Mesendoderm (in vitro differentiated cells): Measurements from ENCODE around the gene ARL3.
A peak's percentile ranks its signal among the peaks of the same experiment; 100 is the strongest.

Experiments
- DNase-seq: peaks from one replicate; pipeline ENCODE4 v3.0.0; 2013
- H2AK5ac ChIP-seq: 2 replicates; pipeline ENCODE4 v1.6.1; 2013; ENCODE audit warnings: low read length, inconsistent platforms
- H2BK120ac ChIP-seq: 2 replicates; pipeline ENCODE4 v1.6.1; 2013; ENCODE audit warnings: low read depth, mild to moderate bottlenecking, low read length, moderate library complexity, mixed read lengths
- H2BK15ac ChIP-seq: replicated peaks from 2 replicates; pipeline ENCODE4 v1.6.1; 2013; ENCODE audit warnings: low read depth, mild to moderate bottlenecking, moderate library complexity
- H2BK5ac ChIP-seq: 2 replicates; pipeline ENCODE4 v1.6.1; 2013; ENCODE audit warnings: low read length, inconsistent platforms
- H3K18ac ChIP-seq: 2 replicates; pipeline ENCODE4 v1.6.1; 2013; ENCODE audit warnings: mild to moderate bottlenecking, low read length, mixed read lengths
- H3K23ac ChIP-seq: one replicate; pipeline ENCODE4 v1.6.1; 2013; ENCODE audit warnings: low read length
- H3K27ac ChIP-seq: 2 replicates; pipeline ENCODE4 v1.5.1; 2013; ENCODE audit warnings: low read depth, mild to moderate bottlenecking, inconsistent platforms, low read length, moderate library complexity
- H3K27me3 ChIP-seq: 2 replicates; pipeline ENCODE4 v1.6.1; 2013; ENCODE audit warnings: low read length, control low read depth, mild to moderate bottlenecking, inconsistent platforms; ENCODE audit not compliant: insufficient read depth, poor library complexity
- H3K36me3 ChIP-seq: 2 replicates; pipeline ENCODE4 v1.6.1; 2013; ENCODE audit warnings: low read length, inconsistent platforms; ENCODE audit not compliant: control insufficient read depth, insufficient read depth
- H3K4ac ChIP-seq: one replicate; pipeline ENCODE4 v1.6.1; 2013; ENCODE audit warnings: low read depth, mild to moderate bottlenecking, low read length, moderate library complexity
- H3K4me1 ChIP-seq: 2 replicates; pipeline ENCODE4 v1.6.1; 2013; ENCODE audit warnings: low read depth, low read length, inconsistent platforms; ENCODE audit not compliant: control insufficient read depth
- H3K4me2 ChIP-seq: 2 replicates; pipeline ENCODE4 v1.6.1; 2013; ENCODE audit warnings: low read length
- H3K4me3 ChIP-seq: 2 replicates; pipeline ENCODE4 v1.5.1; 2013; ENCODE audit warnings: mild to moderate bottlenecking, low read length
- H3K56ac ChIP-seq: one replicate; pipeline ENCODE4 v1.6.1; 2013; ENCODE audit warnings: low read length
- H3K79me1 ChIP-seq: 2 replicates; pipeline ENCODE4 v1.6.1; 2013; ENCODE audit warnings: low read length, inconsistent platforms
- H3K79me2 ChIP-seq: 2 replicates; pipeline ENCODE4 v1.6.1; 2013; ENCODE audit warnings: mild to moderate bottlenecking, low read length; ENCODE audit not compliant: control insufficient read depth, insufficient read depth
- H3K9ac ChIP-seq: 2 replicates; pipeline ENCODE4 v1.6.1; 2013; ENCODE audit warnings: low read length, inconsistent platforms
- H4K5ac ChIP-seq: one replicate; pipeline ENCODE4 v1.6.1; 2013; ENCODE audit warnings: low read length
- H4K8ac ChIP-seq: one replicate; pipeline ENCODE4 v1.6.1; 2013; ENCODE audit warnings: low read depth, mild to moderate bottlenecking, control low read depth, low read length, moderate library complexity
- WGBS: extraction: QIAGEN DNeasy Blood & Tissue Kit; methylation state at CpG from one replicate; pipeline ENCODE4 v1.1.7; 2013; ENCODE audit warnings: low lambda C conversion rate, missing lambda C conversion rate; ENCODE audit not compliant: insufficient coverage; ENCODE audit errors: extremely low coverage; 5-methylcytosine and 5-hydroxymethylcytosine counted together

The ARL3 gene

GRCh38 chr10:102646610-102647442, 67.4 kb downstream of the ARL3 start:
- Histone ChIP-seq H3K27ac (peak overlapping the region; percentile 51), H3K79me1 (peaks cover 25% of the 10 kb centered on the region), H3K4me1 (peaks cover 9% of the 10 kb centered on the region), H4K5ac (no peak overlapping the region), H4K8ac (no peak overlapping the region), H2BK15ac (no peak overlapping the region), H3K4me3 (no peak overlapping the region), H2BK5ac (no peak overlapping the region), H3K79me2 (peaks cover 60% of the 10 kb centered on the region), H3K4me2 (peak overlapping the region; percentile 89), H3K27me3 (no peaks in the 10 kb centered on the region), H3K56ac (peak overlapping the region; percentile 86), H3K18ac (no peak overlapping the region), H2BK120ac (no peak overlapping the region), H2AK5ac (no peak overlapping the region), H3K4ac (no peak overlapping the region), H3K36me3 (no peaks in the 10 kb centered on the region), H3K23ac (peak overlapping the region; percentile 80), H3K9ac (peak overlapping the region; percentile 61)
- DNase-seq, result no peak
- WGBS, result no CpG with 5 or more reads among the region's 18 CpGs

- no peak overlapping the region for H4K5ac ChIP-seq
- H3K9ac ChIP-seq, result peak overlapping the region; percentile 61
- H3K4me3 ChIP-seq, result peak overlapping the region; percentile 53
- H3K18ac ChIP-seq, result peak overlapping the region; percentile 16
- no peak overlapping the region for H3K23ac ChIP-seq
- H3K79me1 ChIP-seq, result peaks cover 21% of the 10 kb centered on the region
- H3K4ac ChIP-seq, result no peak overlapping the region
- H2AK5ac ChIP-seq, result no peak overlapping the region
- no peaks in the 10 kb centered on the region for H3K27me3 ChIP-seq
- H3K4me2 ChIP-seq, result peak overlapping the region; percentile 89
- no peak overlapping the region for H2BK120ac ChIP-seq
- peak overlapping the region; percentile 86 for H3K56ac ChIP-seq
- no peaks in the 10 kb centered on the region for H3K36me3 ChIP-seq
- DNase-seq, result peak; percentile 83
- H3K79me2 ChIP-seq, result peaks cover 51% of the 10 kb centered on the region
- H3K4me1 ChIP-seq, result peaks cover 9% of the 10 kb centered on the region
- H2BK15ac ChIP-seq, result no peak overlapping the region
- no CpG with 5 or more reads among the region's 29 CpGs for WGBS
- H4K8ac ChIP-seq, result no peak overlapping the region
- H2BK5ac ChIP-seq, result no peak overlapping the region
- peak overlapping the region; percentile 51 for H3K27ac ChIP-seq
These were observed 68.2 kb downstream of the ARL3 start for GRCh38 chr10:102645741-102646609.

- Histone ChIP-seq H2BK120ac (no peak overlapping the region), H3K4me1 (peaks cover 7% of the 10 kb centered on the region), H4K5ac (no peak overlapping the region), H4K8ac (no peak overlapping the region), H2BK5ac (no peak overlapping the region), H3K56ac (peak overlapping the region; percentile 86), H3K9ac (peak overlapping the region; percentile 61), H3K36me3 (no peaks in the 10 kb centered on the region), H3K4me2 (peak overlapping the region; percentile 89), H3K27ac (peak overlapping the region; percentile 4), H3K4me3 (peak overlapping the region; percentile 53), H3K79me1 (peaks cover 19% of the 10 kb centered on the region), H3K18ac (no peak overlapping the region), H2AK5ac (no peak overlapping the region), H3K4ac (no peak overlapping the region), H3K27me3 (no peaks in the 10 kb centered on the region), H2BK15ac (no peak overlapping the region), H3K79me2 (peaks cover 45% of the 10 kb centered on the region), H3K23ac (no peak overlapping the region)
- no CpG with 5 or more reads among the region's 12 CpGs for WGBS
- peak; percentile 68 for DNase-seq
These were observed 68.8 kb downstream of the ARL3 start for GRCh38 chr10:102645388-102645740.

- peak overlapping the region; percentile 86 for H3K56ac ChIP-seq
- peak overlapping the region; percentile 97 for H3K27ac ChIP-seq
- peak; percentile 89 for DNase-seq
- H4K5ac ChIP-seq, result no peak overlapping the region
- H3K18ac ChIP-seq, result peak overlapping the region; percentile 92
- H3K4me3 ChIP-seq, result peak overlapping the region; percentile 53
- WGBS, result no CpG with 5 or more reads among the region's 62 CpGs
- H2BK120ac ChIP-seq, result no peak overlapping the region
- no peaks in the 10 kb centered on the region for H3K36me3 ChIP-seq
- H2BK15ac ChIP-seq, result no peak overlapping the region
- peak overlapping the region; percentile 61 for H3K9ac ChIP-seq
- no peak overlapping the region for H3K4ac ChIP-seq
- H4K8ac ChIP-seq, result no peak overlapping the region
- H3K79me1 ChIP-seq, result peaks cover 19% of the 10 kb centered on the region
- no peak overlapping the region for H3K23ac ChIP-seq
- H3K4me1 ChIP-seq, result peaks cover 7% of the 10 kb centered on the region
- no peak overlapping the region for H2AK5ac ChIP-seq
- H3K4me2 ChIP-seq, result peak overlapping the region; percentile 89
- H3K79me2 ChIP-seq, result peaks cover 45% of the 10 kb centered on the region
- H2BK5ac ChIP-seq, result no peak overlapping the region
- H3K27me3 ChIP-seq, result no peaks in the 10 kb centered on the region
These were observed 69.4 kb downstream of the ARL3 start for GRCh38 chr10:102644646-102645387.

- Histone ChIP-seq H3K9ac (peak within 1 kb of the TSS; percentile 84), H3K56ac (peak within 1 kb of the TSS; percentile 86), H3K4me2 (peak within 1 kb of the TSS; percentile 89), H3K79me1 (peaks cover 17% of the 10 kb centered on the region), H2BK120ac (peak within 1 kb of the TSS; percentile 64), H3K79me2 (peaks cover 40% of the 10 kb centered on the region), H4K5ac (no peak within 1 kb of the TSS), H3K27me3 (no peaks in the 10 kb centered on the region), H3K4ac (peak within 1 kb of the TSS; percentile 97), H3K27ac (peak within 1 kb of the TSS; percentile 97), H3K4me3 (peak within 1 kb of the TSS; percentile 53), H3K18ac (peak within 1 kb of the TSS; percentile 92), H4K8ac (no peak within 1 kb of the TSS), H3K4me1 (peaks cover 3% of the 10 kb centered on the region), H3K36me3 (no peaks in the 10 kb centered on the region), H3K23ac (peak within 1 kb of the TSS; percentile 29), H2AK5ac (no peak within 1 kb of the TSS), H2BK5ac (no peak within 1 kb of the TSS), H2BK15ac (no peak within 1 kb of the TSS)
- WGBS, result no CpG with 5 or more reads among the region's 80 CpGs
- DNase-seq, result peak; percentile 65
These were observed 70.0 kb downstream of the ARL3 start, which contains the start of gene TRIM8 for GRCh38 chr10:102644066-102644645. TRIM8 (plus strand) TSS chr10:102644479; CDS start chr10:102644618, 139 bp downstream.
